C4-2B (cell line): ENCODE data around the gene PCYOX1L.

Experiments used
- H3K27ac ChIP-seq: fragments of 450-650 bp; 2 replicates; pipeline ENCODE4 v1.5.1; 2017
- CTCF ChIP-seq: fragments of 450-650 bp; conservative IDR thresholded peaks from 2 replicates; pipeline ENCODE4 v1.5.1; 2017; ENCODE audit warnings: mild to moderate bottlenecking
- ZFX ChIP-seq: fragments of 450-650 bp; IDR thresholded peaks from 2 replicates; pipeline ENCODE4 v1.6.1; 2017

PCYOX1L gene

GRCh38 chr5:149375434-149375833 lies 17.6 kb downstream of the PCYOX1L start:
- TF ChIP-seq ZFX (no peak), CTCF (no peak)
- no peak overlapping the region for H3K27ac ChIP-seq

GRCh38 chr5:149376104-149376503 lies 18.3 kb downstream of the PCYOX1L start:
- H3K27ac ChIP-seq = no peak overlapping the region
- TF ChIP-seq ZFX (no peak), CTCF (no peak)

GRCh38 chr5:149376711-149377447 lies 19.0 kb downstream of the PCYOX1L start:
- TF ChIP-seq ZFX (no peak), CTCF (no peak)
- no peak overlapping the region for H3K27ac ChIP-seq

GRCh38 chr5:149378241-149378820 lies 20.5 kb downstream of the PCYOX1L start:
- no peak overlapping the region for H3K27ac ChIP-seq
- TF ChIP-seq CTCF (no peak), ZFX (no peak)

GRCh38 chr5:149379177-149379761 lies 21.4 kb downstream of the PCYOX1L start, which contains the start of gene IL17B:
IL17B (minus strand) TSS chr5:149379292; CDS start chr5:149379225, 67 bp downstream.
- H3K27ac ChIP-seq = no peak within 1 kb of the TSS
- TF ChIP-seq ZFX (no peak), CTCF (no peak)

- TF ChIP-seq CTCF = no peak
- TF ChIP-seq ZFX = no peak
- H3K27ac ChIP-seq = no peak overlapping the region
Measured at GRCh38 chr5:149379818-149380374, 22.1 kb downstream of the PCYOX1L start.
